SHP77 treated with DMSO at 0.1 percent for 48 hours (cell line): ENCODE measurements around the gene EAF1.
"Not testable (repeated sequence)": the region's sequence is repeated elsewhere in the genome, so short reads cannot be mapped to it uniquely, and the experiment has no call there.

ENCODE experiments used
- DNase-seq: peaks from one replicate; lab custom pipeline; 2025; lab: John Stamatoyannopoulos, UW

The EAF1 gene

DNA sequence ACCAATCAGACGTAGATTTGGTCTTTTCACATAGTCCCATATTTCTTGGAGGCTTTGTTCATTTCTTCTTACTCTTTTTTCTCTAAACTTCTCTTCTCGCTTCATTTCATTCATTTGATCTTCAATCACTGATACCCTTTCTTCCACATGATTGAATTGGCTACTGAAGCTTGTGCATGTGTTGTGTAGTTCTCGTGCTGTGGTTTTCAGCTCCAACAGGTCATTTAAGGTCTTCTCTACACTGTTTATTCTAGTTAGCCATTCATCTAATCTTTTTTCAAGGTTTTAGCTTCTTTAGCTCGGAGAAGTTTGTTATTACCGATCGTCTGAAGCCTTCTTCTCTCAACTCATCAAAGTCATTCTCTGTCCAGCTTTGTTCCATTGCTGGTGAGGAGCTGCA is 57.2 kb downstream of the EAF1 start:
- DNase-seq: not testable (repeated sequence)

- no peak for DNase-seq
Observed at GRCh38 chr3:15486020-15486419, 58.6 kb downstream of the EAF1 start.

DNA sequence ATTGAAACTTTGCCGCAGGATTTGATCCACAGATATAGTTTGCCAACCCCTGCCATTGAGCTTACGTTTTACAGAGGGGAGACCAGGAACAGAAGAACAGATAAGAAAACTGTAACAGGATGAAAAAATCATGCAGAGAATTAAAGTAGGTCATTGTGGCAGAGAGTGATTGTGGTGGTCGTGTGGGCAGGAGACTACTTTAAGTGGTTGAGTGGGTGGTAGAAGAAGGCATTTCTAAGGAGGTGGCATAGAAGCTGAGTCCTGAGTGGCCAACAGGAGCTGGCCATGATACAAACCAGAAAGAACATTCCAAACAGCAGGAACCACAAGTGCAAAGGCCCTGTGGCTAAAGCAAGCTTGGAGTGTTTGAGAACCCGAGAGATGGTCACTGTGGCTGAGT is 59.6 kb downstream of the EAF1 start:
- DNase-seq: no peak

DNA sequence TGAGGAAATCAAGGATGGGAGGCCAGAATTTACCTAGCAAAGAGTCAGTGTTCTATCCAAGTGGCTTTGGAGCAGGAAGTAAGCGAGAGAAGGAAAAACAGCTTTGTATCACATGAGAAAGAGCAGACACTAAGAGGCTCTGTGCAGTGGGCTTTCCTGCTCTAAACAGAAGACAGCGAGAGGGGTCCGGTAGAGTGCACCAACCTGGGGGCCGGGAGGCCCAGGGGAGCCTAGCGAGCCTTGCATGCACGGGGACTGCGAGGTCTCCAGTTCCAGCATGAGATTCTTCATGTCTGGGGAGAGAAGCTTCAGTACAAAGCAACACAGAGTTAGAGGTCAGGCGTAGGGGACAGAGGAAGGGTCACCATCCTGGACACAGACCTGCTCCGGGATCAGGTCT is 60.6 kb downstream of the EAF1 start:
- DNase-seq: no peak

DNA sequence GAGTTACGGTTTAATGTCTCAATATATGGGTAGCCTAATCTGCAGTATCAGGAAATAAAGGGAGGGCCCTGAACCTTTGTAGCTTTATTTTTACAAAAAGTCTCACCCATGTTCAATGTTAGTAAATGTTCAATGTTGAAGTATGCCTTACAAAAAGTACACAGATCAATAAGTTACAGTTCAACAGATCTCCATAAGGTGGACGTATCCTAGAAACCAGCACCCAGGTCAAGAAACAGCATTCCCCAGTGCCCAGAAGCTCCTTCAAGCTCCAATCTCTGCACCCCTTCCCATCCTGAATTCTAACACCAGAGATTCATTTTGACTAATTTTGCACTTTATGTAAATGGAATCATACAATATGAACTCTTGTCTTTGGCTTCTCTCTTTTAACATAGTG is 62.8 kb downstream of the EAF1 start:
- no peak for DNase-seq

GRCh38 chr3:15491143-15491542 is 63.7 kb downstream of the EAF1 start:
- no peak for DNase-seq
